Uterus (tissue), 2 donors: Measurements from ENCODE around the gene EPHA2.

Experiments
- POLR2A ChIP-seq, 2 donors: fragments of 450-650 bp; IDR thresholded peaks; one replicate each; pipeline ENCODE4 v1.6.1; 2016; ENCODE audit warnings: antibody characterized with exemption in 2 of 2, mild to moderate bottlenecking in 1 of 2, moderate library complexity in 1 of 2
- TF ChIP-seq, protein P1 (sequence below), 4 experiments: fragments of 200-600 bp in 2 of 4; fragments of 450-650 bp in 2 of 4; sonication (generic) in 2 of 4; IDR thresholded peaks; one replicate each; pipeline ENCODE4 v1.5.1; 2016 to 2019; ENCODE audit warnings: antibody characterized with exemption in 4 of 4, mild to moderate bottlenecking in 2 of 4, moderate library complexity in 1 of 4

- TF ChIP-seq, protein P1, sequence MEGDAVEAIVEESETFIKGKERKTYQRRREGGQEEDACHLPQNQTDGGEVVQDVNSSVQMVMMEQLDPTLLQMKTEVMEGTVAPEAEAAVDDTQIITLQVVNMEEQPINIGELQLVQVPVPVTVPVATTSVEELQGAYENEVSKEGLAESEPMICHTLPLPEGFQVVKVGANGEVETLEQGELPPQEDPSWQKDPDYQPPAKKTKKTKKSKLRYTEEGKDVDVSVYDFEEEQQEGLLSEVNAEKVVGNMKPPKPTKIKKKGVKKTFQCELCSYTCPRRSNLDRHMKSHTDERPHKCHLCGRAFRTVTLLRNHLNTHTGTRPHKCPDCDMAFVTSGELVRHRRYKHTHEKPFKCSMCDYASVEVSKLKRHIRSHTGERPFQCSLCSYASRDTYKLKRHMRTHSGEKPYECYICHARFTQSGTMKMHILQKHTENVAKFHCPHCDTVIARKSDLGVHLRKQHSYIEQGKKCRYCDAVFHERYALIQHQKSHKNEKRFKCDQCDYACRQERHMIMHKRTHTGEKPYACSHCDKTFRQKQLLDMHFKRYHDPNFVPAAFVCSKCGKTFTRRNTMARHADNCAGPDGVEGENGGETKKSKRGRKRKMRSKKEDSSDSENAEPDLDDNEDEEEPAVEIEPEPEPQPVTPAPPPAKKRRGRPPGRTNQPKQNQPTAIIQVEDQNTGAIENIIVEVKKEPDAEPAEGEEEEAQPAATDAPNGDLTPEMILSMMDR (IDR thresholded peaks at IDR 0.05) = no peak
- TF ChIP-seq POLR2A (IDR thresholded peaks at IDR 0.05) = no peak
Observed at GRCh38 chr1:16122916-16123315, 33.0 kb downstream of the EPHA2 start.
